Endothelial cell of umbilical vein (primary cell): ENCODE data around the gene ALKBH8. TPM values are rescaled to one million over a fixed set of nuclear protein-coding genes. Genes with fewer than 3 reads are reported as not detected.

Experiments
- BruUV-seq: library from RNA; stranded (reverse); fragments of 400-500 nt; replicated peaks from 2 replicates; lab custom pipeline; 2021; lab: Mats Ljungman, UMichigan
- CTCF ChIA-PET: fragments of 300-600, 350-600 bp; sonication (Branson Sonifier 250); formaldehyde crosslinking; loops from one replicate; lab custom pipeline; 2021; ENCODE audit warnings: antibody characterized with exemption, inconsistent platforms; lab: Charles Lee
- POLR2A ChIA-PET: fragments of 300-600, 350-600 bp; sonication (Branson Sonifier 250); formaldehyde crosslinking; loops from one replicate; lab custom pipeline; 2021; ENCODE audit warnings: antibody characterized with exemption, inconsistent platforms; lab: Charles Lee
- DNase-seq: peaks from one replicate; pipeline ENCODE4 v3.0.0-alpha.2; 2011; ENCODE audit warnings: low read depth, low spot score
- FAIRE-seq: peaks from 2 replicates; lab custom pipeline; 2011; peaks lifted over from hg19 to GRCh38; lab: Jason Lieb, UNC
- H2AFZ ChIP-seq: 2 replicates; pipeline ENCODE4 v1.6.0; 2012; ENCODE audit warnings: low read depth, low read length, control low read depth, inconsistent platforms
- H3K27ac ChIP-seq: 2 replicates; pipeline ENCODE4 v1.5.1; 2011; ENCODE audit warnings: low read depth, mild to moderate bottlenecking, control low read depth, low read length, moderate library complexity; ENCODE audit not compliant: insufficient read depth
- H3K27me3 ChIP-seq, 2 experiments: 2 replicates each; pipeline versions ENCODE4 v1.6.0 to v1.6.1; 2011; ENCODE audit warnings: low read length in 2 of 2, mixed read lengths in 1 of 2; ENCODE audit not compliant: control insufficient read depth in 2 of 2, insufficient read depth in 2 of 2
- H3K36me3 ChIP-seq, 2 experiments: 2 replicates in 1 of 2; 3 replicates in 1 of 2; pipeline ENCODE4 v1.5.1; 2011; ENCODE audit warnings: low read length in 2 of 2, mild to moderate bottlenecking in 1 of 2, moderate library complexity in 1 of 2; ENCODE audit not compliant: control insufficient read depth in 2 of 2, insufficient read depth in 2 of 2; ENCODE audit errors: extremely low read depth in 1 of 2
- H3K4me1 ChIP-seq: 3 replicates; pipeline ENCODE4 v1.5.1; 2011; ENCODE audit warnings: mild to moderate bottlenecking, low read length; ENCODE audit not compliant: control insufficient read depth, insufficient read depth; ENCODE audit errors: extremely low read depth
- H3K4me2 ChIP-seq: 2 replicates; pipeline ENCODE4 v1.6.1; 2011; ENCODE audit warnings: low read length, control low read depth, mixed read lengths; ENCODE audit not compliant: insufficient read depth
- H3K4me3 ChIP-seq, 3 experiments: fragments of 200-600 bp in 1 of 3; sonication (generic), shearing (Covaris generic) in 1 of 3; replicated peaks in 1 of 3; 2 replicates each; pipeline ENCODE4 v1.5.1; 2011 to 2016; ENCODE audit warnings: control low read depth in 3 of 3, low read length in 3 of 3, mild to moderate bottlenecking in 2 of 3, inconsistent platforms in 1 of 3, low read depth in 1 of 3, moderate library complexity in 1 of 3; ENCODE audit not compliant: insufficient read depth in 1 of 3
- H3K79me2 ChIP-seq: 2 replicates; pipeline ENCODE4 v1.6.0; 2012; ENCODE audit warnings: low read length, inconsistent platforms; ENCODE audit not compliant: control insufficient read depth, insufficient read depth
- H3K9ac ChIP-seq: replicated peaks from 2 replicates; pipeline ENCODE3; 2011; ENCODE audit warnings: low read length, control low read depth; ENCODE audit not compliant: insufficient read depth; ENCODE audit errors: extremely low read depth
- H3K9me1 ChIP-seq: replicated peaks from 3 replicates; pipeline ENCODE4 v1.6.0; 2011; ENCODE audit warnings: mild to moderate bottlenecking, low read length; ENCODE audit not compliant: control insufficient read depth, insufficient read depth; ENCODE audit errors: extremely low read depth
- H3K9me3 ChIP-seq: replicated peaks from 2 replicates; pipeline ENCODE4 v1.5.1; 2012; ENCODE audit warnings: low read length, inconsistent platforms; ENCODE audit not compliant: control insufficient read depth, insufficient read depth
- H4K20me1 ChIP-seq: replicated peaks from 2 replicates; pipeline ENCODE3; 2011; ENCODE audit warnings: mild to moderate bottlenecking, low read length; ENCODE audit not compliant: control insufficient read depth, insufficient read depth; ENCODE audit errors: extremely low read depth
- CTCF ChIP-seq, 2 donors: IDR thresholded peaks; 1 replicate in 1 of 2; 2 replicates in 1 of 2; pipeline ENCODE4 v1.5.1; 2011; ENCODE audit warnings: low read length in 2 of 2, mild to moderate bottlenecking in 2 of 2, moderate library complexity in 2 of 2, control low read depth in 1 of 2, inconsistent platforms in 1 of 2, low read depth in 1 of 2; ENCODE audit not compliant: insufficient read depth in 1 of 2; ENCODE audit errors: extremely low read depth in 1 of 2
- EZH2 ChIP-seq: IDR thresholded peaks from 2 replicates; pipeline ENCODE4 v1.6.1; 2012; ENCODE audit warnings: borderline replicate concordance, low read depth, mild to moderate bottlenecking, moderate library complexity, low read length, inconsistent platforms; ENCODE audit not compliant: severe bottlenecking
- FOS ChIP-seq: IDR thresholded peaks from 2 replicates; pipeline ENCODE4 v1.6.1; 2011; ENCODE audit warnings: mild to moderate bottlenecking, low read length, moderate library complexity, borderline replicate concordance; ENCODE audit not compliant: insufficient read depth
- GATA2 ChIP-seq: IDR thresholded peaks from 2 replicates; pipeline ENCODE4 v1.7.0; 2011; ENCODE audit warnings: low read depth, mild to moderate bottlenecking, moderate library complexity, mixed read lengths, low read length; ENCODE audit not compliant: insufficient read length, insufficient read depth
- JUN ChIP-seq: IDR thresholded peaks from 2 replicates; pipeline ENCODE4 v1.6.1; 2011; ENCODE audit warnings: borderline replicate concordance, low read depth; ENCODE audit not compliant: insufficient read length, insufficient read depth
- MYC ChIP-seq: IDR thresholded peaks from one replicate; pipeline ENCODE4 v1.6.1; 2011; ENCODE audit warnings: mild to moderate bottlenecking, low read depth, low read length
- POLR2A ChIP-seq: IDR thresholded peaks from 2 replicates; pipeline ENCODE4 v1.6.1; 2012; ENCODE audit warnings: low read depth, mild to moderate bottlenecking, control low read depth, low read length
- POLR2AphosphoS5 ChIP-seq: IDR thresholded peaks from 2 replicates; pipeline ENCODE4 v1.6.1; 2012; ENCODE audit warnings: low read depth, mild to moderate bottlenecking, control low read depth, low read length, moderate library complexity; ENCODE audit not compliant: insufficient read depth
- dilution Hi-C: fragments of 300-500 bp; cut with MboI; formaldehyde crosslinking; loops from one replicate; pipeline ENCODE4 v1.15.0; 2019; ENCODE audit warnings: low sequenced_read_pairs; ENCODE audit not compliant: extremely low pct_ligation_motif_present
- intact Hi-C: fragments of 100-400 bp; cut with micrococcal nuclease; formaldehyde crosslinking; loops from one replicate; pipeline ENCODE4 v1.10.0; 2022
- polyA plus RNA-seq, 4 experiments: library from polyadenylated mRNA; depleted of rRNA in 3 of 4; stranded (reverse) in 3 of 4; unstranded in 1 of 4; fragments of >200 nt; gene quantifications; 2 replicates each; pipeline versions ENCODE4 v1.2.1 to v1.2.3, GENCODE V29; 2011 to 2012; ENCODE audit warnings: missing spikeins in 1 of 4
- total RNA-seq: library from RNA; stranded (reverse); gene quantifications from 2 replicates; pipeline ENCODE4 v1.2.3, GENCODE V29; 2021
- TF ChIP-seq, protein P1 (sequence below): IDR thresholded peaks from 2 replicates; pipeline ENCODE4 v1.6.1; 2011; ENCODE audit not compliant: insufficient read depth, insufficient read length

The ALKBH8 gene
- total and polyA plus RNA-seq, 2 donors (not counting 3 experiments of a cell fraction or from before 2014, with no cell fraction given) = 2.6 to 10.2 TPM

GRCh38 chr11:107593951-107594350 is 28.4 kb upstream of the ALKBH8 start:
- Histone ChIP-seq H3K9ac (no peak overlapping the region), H2AFZ (no peak overlapping the region), H4K20me1 (no peaks in the 10 kb centered on the region), H3K36me3 (no peaks in the 10 kb centered on the region), H3K9me3 (no peaks in the 10 kb centered on the region), H3K27me3 (peaks cover 13 to 35% of the 10 kb centered on the region in 2 experiments), H3K9me1 (no peaks in the 10 kb centered on the region), H3K27ac (no peak overlapping the region), H3K4me2 (no peak overlapping the region), H3K79me2 (no peaks in the 10 kb centered on the region), H3K4me1 (peaks cover 12% of the 10 kb centered on the region), H3K4me3 (no peak overlapping the region)
- FAIRE-seq = no peak
- no peak for DNase-seq
- TF ChIP-seq POLR2A (no peak), GATA2 (no peak), POLR2AphosphoS5 (no peak), FOS (no peak)
- TF ChIP-seq, protein P1, sequence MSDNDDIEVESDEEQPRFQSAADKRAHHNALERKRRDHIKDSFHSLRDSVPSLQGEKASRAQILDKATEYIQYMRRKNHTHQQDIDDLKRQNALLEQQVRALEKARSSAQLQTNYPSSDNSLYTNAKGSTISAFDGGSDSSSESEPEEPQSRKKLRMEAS = no peak
- intact Hi-C loops (no loop called here), dilution Hi-C loops (no loop called here)
- POLR2A ChIA-PET = no interaction called here
- CTCF ChIA-PET = interaction anchor here (1.2 to 11.8 kb wide), 6 partner anchors 10 to 147 kb away, joined by 4 to 177 read pairs (median 4); no protein-coding TSS in a partner anchor
- no TSS peak for BruUV-seq

- no peaks in the 10 kb centered on the region for H3K9me3 ChIP-seq
- H3K4me2 ChIP-seq = no peak overlapping the region
- DNase-seq (no peak), FAIRE-seq (no peak)
- ChIA-PET POLR2A (no interaction called here), CTCF (interaction anchor here (0.7 to 11.8 kb wide), 3 partner anchors 17 to 178 kb away, joined by 3 to 177 read pairs (median 4); no protein-coding TSS in a partner anchor)
- no TSS peak for BruUV-seq
- H3K27me3 ChIP-seq = peaks cover 16 to 42% of the 10 kb centered on the region in 2 experiments
- H3K9ac ChIP-seq = no peak overlapping the region
- no peak overlapping the region for H3K27ac ChIP-seq
- no peak overlapping the region for H2AFZ ChIP-seq
- dilution Hi-C loops (no loop called here), intact Hi-C loops (no loop called here)
- no peaks in the 10 kb centered on the region for H4K20me1 ChIP-seq
- no peaks in the 10 kb centered on the region for H3K79me2 ChIP-seq
- no peak overlapping the region for H3K4me3 ChIP-seq
- H3K36me3 ChIP-seq = no peaks in the 10 kb centered on the region
- H3K4me1 ChIP-seq = peaks cover 12% of the 10 kb centered on the region
- TF ChIP-seq POLR2A = no peak
- no peak for TF ChIP-seq CTCF (IDR thresholded peaks at IDR 0.05; ENCODE audit: extremely low read depth in 1 of 2, insufficient read depth in 1 of 2, low read depth in 1 of 2, low read length in 2 of 2)
- no peak for TF ChIP-seq FOS
- TF ChIP-seq GATA2 = no peak
- TF ChIP-seq MYC = no peak
- no peak for TF ChIP-seq JUN
- TF ChIP-seq, protein P1 = no peak
- no peak for TF ChIP-seq POLR2AphosphoS5
- TF ChIP-seq EZH2 = no peak
- no peaks in the 10 kb centered on the region for H3K9me1 ChIP-seq
These were observed 27.3 kb upstream of the ALKBH8 start for GRCh38 chr11:107592813-107593212.
